ENCODE data around the gene TAF6.

DNA sequence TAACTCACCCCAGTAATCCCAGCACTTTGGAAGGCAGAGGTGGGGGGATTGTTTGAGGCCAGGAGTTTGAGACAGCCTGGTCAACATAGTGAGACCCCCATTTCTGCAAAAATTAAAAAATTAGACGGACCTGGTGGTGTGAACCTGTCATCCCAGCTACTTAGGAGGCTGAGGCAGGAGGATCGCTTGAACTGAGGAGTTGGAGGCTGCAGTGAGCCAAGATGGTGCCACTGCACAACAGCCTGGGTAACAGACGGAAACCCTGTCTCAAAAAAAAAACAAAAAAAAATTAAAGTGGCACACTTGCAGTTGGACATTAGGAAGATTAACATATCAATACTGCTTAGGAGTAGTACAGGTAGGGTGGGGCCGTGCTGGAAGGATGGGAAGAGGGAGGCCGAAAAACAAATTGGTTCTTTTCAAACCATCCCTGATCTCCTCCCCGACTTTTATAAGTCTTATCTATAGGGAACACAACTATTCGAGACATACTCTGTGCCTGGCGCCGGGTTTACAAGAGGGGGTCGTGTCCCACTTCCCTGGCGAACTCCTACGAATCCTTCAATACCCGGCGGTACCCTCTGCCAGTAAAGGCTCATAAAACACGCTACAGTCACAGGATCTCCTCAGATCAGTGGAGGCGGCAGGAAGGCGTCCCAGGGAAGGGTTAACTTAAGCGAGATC is 628 bp downstream of the TAF6 start:
- TF ChIP-seq, protein P1, sequence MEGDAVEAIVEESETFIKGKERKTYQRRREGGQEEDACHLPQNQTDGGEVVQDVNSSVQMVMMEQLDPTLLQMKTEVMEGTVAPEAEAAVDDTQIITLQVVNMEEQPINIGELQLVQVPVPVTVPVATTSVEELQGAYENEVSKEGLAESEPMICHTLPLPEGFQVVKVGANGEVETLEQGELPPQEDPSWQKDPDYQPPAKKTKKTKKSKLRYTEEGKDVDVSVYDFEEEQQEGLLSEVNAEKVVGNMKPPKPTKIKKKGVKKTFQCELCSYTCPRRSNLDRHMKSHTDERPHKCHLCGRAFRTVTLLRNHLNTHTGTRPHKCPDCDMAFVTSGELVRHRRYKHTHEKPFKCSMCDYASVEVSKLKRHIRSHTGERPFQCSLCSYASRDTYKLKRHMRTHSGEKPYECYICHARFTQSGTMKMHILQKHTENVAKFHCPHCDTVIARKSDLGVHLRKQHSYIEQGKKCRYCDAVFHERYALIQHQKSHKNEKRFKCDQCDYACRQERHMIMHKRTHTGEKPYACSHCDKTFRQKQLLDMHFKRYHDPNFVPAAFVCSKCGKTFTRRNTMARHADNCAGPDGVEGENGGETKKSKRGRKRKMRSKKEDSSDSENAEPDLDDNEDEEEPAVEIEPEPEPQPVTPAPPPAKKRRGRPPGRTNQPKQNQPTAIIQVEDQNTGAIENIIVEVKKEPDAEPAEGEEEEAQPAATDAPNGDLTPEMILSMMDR (IDR thresholded peaks at IDR 0.05): no peak
- no peak for TF ChIP-seq POLR2A (IDR thresholded peaks at IDR 0.05)

Measured in Peyer's patch (tissue), 4 donors.